ENCODE results near the gene PLEKHM3. TPM values are rescaled to one million over a fixed set of nuclear protein-coding genes. Genes with fewer than 3 reads are reported as not detected.
A peak's percentile ranks its signal among the peaks of the same experiment; 100 is the strongest.

Gene PLEKHM3
- total and polyA plus RNA-seq, 2 donors (not counting 1 experiment from before 2014, with no cell fraction given): 5.3 to 20.1 TPM

DNA sequence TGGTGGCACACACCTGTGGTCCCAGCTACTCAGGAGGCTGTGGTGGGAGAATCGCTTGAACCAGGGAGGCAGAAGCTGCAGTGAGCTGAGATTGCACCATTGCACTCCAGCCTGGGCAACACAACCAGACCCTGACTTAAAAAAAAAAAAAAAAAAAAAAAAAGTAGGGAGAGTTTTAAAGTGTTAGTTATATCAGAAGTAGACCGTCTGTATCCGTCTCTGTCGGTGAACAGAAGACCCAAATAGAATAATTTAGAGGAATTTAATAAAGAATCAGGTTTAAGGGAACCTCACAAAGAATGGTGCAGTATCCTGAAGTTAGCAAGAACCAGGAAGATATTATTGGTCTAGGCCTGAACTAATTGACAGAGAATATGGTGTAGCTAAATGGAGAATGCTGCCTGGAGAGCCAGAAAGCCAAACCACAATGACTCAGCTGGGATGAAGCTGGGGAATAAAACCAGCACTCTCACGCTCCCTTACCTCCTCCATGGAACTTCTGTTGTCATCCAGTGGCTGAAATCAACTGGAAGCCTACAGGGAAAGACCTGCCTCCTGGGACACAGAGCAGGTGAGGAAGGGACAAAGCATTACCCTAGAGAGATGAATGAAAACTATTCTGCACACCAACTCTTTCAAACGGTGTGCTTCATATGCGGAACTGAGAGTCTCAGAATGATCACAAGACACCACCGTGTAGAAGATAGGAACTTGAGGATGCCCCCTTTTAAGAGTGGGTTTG is 39.1 kb upstream of the PLEKHM3 start:
- H3K36me3 ChIP-seq (ENCODE audit: control insufficient read depth, insufficient read depth, low read length): no peaks in the 10 kb centered on the region
- H3K27ac ChIP-seq (ENCODE audit: insufficient read depth, low read length): no peak overlapping the region
- H3K27me3 ChIP-seq (ENCODE audit: control insufficient read depth, insufficient read depth, low read length): no peaks in the 10 kb centered on the region
- no peak overlapping the region for H3K9ac ChIP-seq (ENCODE audit: insufficient read depth, low read length)
- peak; percentile 84 to 96 for DNase-seq (ENCODE audit: low read depth in 2 of 2)
- peaks cover 3% of the 10 kb centered on the region for H3K4me1 ChIP-seq (ENCODE audit: control insufficient read depth, extremely low read depth, insufficient read depth, low read length)
- H3K4me3 ChIP-seq (replicated peaks in 1 of 4; ENCODE audit: control extremely low read depth in 1 of 4, insufficient read depth in 1 of 4, low read depth in 3 of 4, low read length in 4 of 4): no peak overlapping the region
- H3K9me3 ChIP-seq (ENCODE audit: control insufficient read depth, insufficient read depth, low read depth, low read length): no peaks in the 10 kb centered on the region
- H3K79me2 ChIP-seq (ENCODE audit: control insufficient read depth, insufficient read depth, low read length): no peaks in the 10 kb centered on the region
- H4K20me1 ChIP-seq (ENCODE audit: control insufficient read depth, extremely low read depth, insufficient read depth, low read length): no peaks in the 10 kb centered on the region
- peak overlapping the region; percentile 32 for H3K4me2 ChIP-seq (ENCODE audit: extremely low read depth, insufficient read depth, low read length)
- TF ChIP-seq, protein P1, sequence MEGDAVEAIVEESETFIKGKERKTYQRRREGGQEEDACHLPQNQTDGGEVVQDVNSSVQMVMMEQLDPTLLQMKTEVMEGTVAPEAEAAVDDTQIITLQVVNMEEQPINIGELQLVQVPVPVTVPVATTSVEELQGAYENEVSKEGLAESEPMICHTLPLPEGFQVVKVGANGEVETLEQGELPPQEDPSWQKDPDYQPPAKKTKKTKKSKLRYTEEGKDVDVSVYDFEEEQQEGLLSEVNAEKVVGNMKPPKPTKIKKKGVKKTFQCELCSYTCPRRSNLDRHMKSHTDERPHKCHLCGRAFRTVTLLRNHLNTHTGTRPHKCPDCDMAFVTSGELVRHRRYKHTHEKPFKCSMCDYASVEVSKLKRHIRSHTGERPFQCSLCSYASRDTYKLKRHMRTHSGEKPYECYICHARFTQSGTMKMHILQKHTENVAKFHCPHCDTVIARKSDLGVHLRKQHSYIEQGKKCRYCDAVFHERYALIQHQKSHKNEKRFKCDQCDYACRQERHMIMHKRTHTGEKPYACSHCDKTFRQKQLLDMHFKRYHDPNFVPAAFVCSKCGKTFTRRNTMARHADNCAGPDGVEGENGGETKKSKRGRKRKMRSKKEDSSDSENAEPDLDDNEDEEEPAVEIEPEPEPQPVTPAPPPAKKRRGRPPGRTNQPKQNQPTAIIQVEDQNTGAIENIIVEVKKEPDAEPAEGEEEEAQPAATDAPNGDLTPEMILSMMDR (conservative IDR thresholded peaks at IDR 0.05 in 1 of 2, IDR thresholded peaks at IDR 0.05 in 1 of 2; ENCODE audit: low read depth in 1 of 2, low read length in 2 of 2): no peak
- no peak for TF ChIP-seq EZH2 (IDR thresholded peaks at IDR 0.05; ENCODE audit: low read length, missing control alignments)
- H2AFZ ChIP-seq (ENCODE audit: low read length): peak overlapping the region; percentile 52

DNA sequence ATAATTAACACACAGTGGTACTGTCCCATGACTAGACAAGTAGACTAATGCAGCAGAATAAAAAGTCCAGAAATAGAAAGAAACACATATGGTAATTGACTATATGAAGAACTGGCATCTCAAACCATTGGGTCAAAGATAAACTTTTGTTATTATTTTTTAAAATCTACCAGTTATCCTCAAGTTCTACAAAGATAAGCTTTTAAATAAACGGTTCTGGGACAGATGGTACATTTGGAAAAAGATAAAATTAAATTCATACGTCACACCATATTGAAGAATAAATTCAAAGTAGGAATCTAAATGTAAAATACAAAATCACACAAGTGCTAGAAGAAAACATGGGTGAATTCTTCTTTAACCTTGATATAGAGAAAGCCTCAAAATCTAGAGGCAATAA is 37.6 kb upstream of the PLEKHM3 start:
- H3K36me3 ChIP-seq (ENCODE audit: control insufficient read depth, insufficient read depth, low read length): no peaks in the 10 kb centered on the region
- DNase-seq (ENCODE audit: low read depth in 2 of 2): no peak
- H4K20me1 ChIP-seq (ENCODE audit: control insufficient read depth, extremely low read depth, insufficient read depth, low read length): no peaks in the 10 kb centered on the region
- TF ChIP-seq, protein P1 (conservative IDR thresholded peaks at IDR 0.05 in 1 of 2, IDR thresholded peaks at IDR 0.05 in 1 of 2; ENCODE audit: low read depth in 1 of 2, low read length in 2 of 2): no peak
- TF ChIP-seq EZH2 (IDR thresholded peaks at IDR 0.05; ENCODE audit: low read length, missing control alignments): no peak
- no peak overlapping the region for H3K27ac ChIP-seq (ENCODE audit: insufficient read depth, low read length)
- no peaks in the 10 kb centered on the region for H3K79me2 ChIP-seq (ENCODE audit: control insufficient read depth, insufficient read depth, low read length)
- no peaks in the 10 kb centered on the region for H3K27me3 ChIP-seq (ENCODE audit: control insufficient read depth, insufficient read depth, low read length)
- no peaks in the 10 kb centered on the region for H3K9me3 ChIP-seq (ENCODE audit: control insufficient read depth, insufficient read depth, low read depth, low read length)
- H3K4me3 ChIP-seq (replicated peaks in 1 of 4; ENCODE audit: control extremely low read depth in 1 of 4, insufficient read depth in 1 of 4, low read depth in 3 of 4, low read length in 4 of 4): no peak overlapping the region
- H2AFZ ChIP-seq (ENCODE audit: low read length): no peak overlapping the region
- no peak overlapping the region for H3K4me2 ChIP-seq (ENCODE audit: extremely low read depth, insufficient read depth, low read length)
- no peak overlapping the region for H3K9ac ChIP-seq (ENCODE audit: insufficient read depth, low read length)
- peaks cover 3% of the 10 kb centered on the region for H3K4me1 ChIP-seq (ENCODE audit: control insufficient read depth, extremely low read depth, insufficient read depth, low read length)

DNA sequence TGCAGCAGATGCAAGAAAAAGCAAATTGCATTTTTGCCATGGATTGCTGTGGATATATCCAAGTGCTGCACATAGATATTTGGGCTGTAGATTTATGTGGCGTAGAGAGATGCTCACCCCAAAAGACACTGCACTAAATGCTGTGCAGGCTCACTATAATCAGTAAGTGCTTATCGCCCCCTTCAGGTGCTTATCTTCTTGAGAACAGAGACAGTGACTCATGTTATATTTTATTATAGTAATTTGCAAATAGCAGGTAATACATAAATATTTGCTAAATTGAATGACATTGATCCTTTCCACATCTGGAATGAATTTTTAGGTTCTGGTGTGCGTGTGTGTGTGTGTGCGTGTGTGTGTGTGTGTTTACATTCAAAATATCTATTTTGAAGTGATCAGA is 36.8 kb upstream of the PLEKHM3 start:
- TF ChIP-seq EZH2 (IDR thresholded peaks at IDR 0.05; ENCODE audit: low read length, missing control alignments): no peak
- TF ChIP-seq, protein P1 (conservative IDR thresholded peaks at IDR 0.05 in 1 of 2, IDR thresholded peaks at IDR 0.05 in 1 of 2; ENCODE audit: low read depth in 1 of 2, low read length in 2 of 2): peak; percentile 33 to 40
- no peak overlapping the region for H2AFZ ChIP-seq (ENCODE audit: low read length)
- H3K79me2 ChIP-seq (ENCODE audit: control insufficient read depth, insufficient read depth, low read length): no peaks in the 10 kb centered on the region
- no peaks in the 10 kb centered on the region for H3K27me3 ChIP-seq (ENCODE audit: control insufficient read depth, insufficient read depth, low read length)
- peaks cover 3% of the 10 kb centered on the region for H3K4me1 ChIP-seq (ENCODE audit: control insufficient read depth, extremely low read depth, insufficient read depth, low read length)
- no peaks in the 10 kb centered on the region for H3K9me3 ChIP-seq (ENCODE audit: control insufficient read depth, insufficient read depth, low read depth, low read length)
- no peak overlapping the region for H3K27ac ChIP-seq (ENCODE audit: insufficient read depth, low read length)
- peak; percentile 39 to 44 for DNase-seq (ENCODE audit: low read depth in 2 of 2)
- no peak overlapping the region for H3K4me2 ChIP-seq (ENCODE audit: extremely low read depth, insufficient read depth, low read length)
- no peak overlapping the region for H3K4me3 ChIP-seq (replicated peaks in 1 of 4; ENCODE audit: control extremely low read depth in 1 of 4, insufficient read depth in 1 of 4, low read depth in 3 of 4, low read length in 4 of 4)
- no peaks in the 10 kb centered on the region for H3K36me3 ChIP-seq (ENCODE audit: control insufficient read depth, insufficient read depth, low read length)
- H4K20me1 ChIP-seq (ENCODE audit: control insufficient read depth, extremely low read depth, insufficient read depth, low read length): no peaks in the 10 kb centered on the region
- no peak overlapping the region for H3K9ac ChIP-seq (ENCODE audit: insufficient read depth, low read length)

Measured in fibroblast of lung (primary cell).